Tibial artery (tissue), 4 donors: ENCODE data around the gene RPH3AL.
A peak's percentile ranks its signal among the peaks of the same experiment; 100 is the strongest.
"Not testable (repeated sequence)": the region's sequence is repeated elsewhere in the genome, so short reads cannot be mapped to it uniquely, and the experiment has no call there.

Experiments
- DNase-seq, 2 donors: peaks; one replicate each; pipeline ENCODE4 v3.0.0-alpha.2; 2019
- H3K27ac ChIP-seq, 2 donors: fragments of 200-600 bp; sonication (generic) in 1 of 2; 1 replicate in 1 of 2; 2 replicates in 1 of 2; pipeline ENCODE4 v1.5.1; 2018 to 2019; ENCODE audit warnings: mild to moderate bottlenecking in 1 of 2
- H3K27me3 ChIP-seq, 2 donors: fragments of 200-600 bp; sonication (generic) in 1 of 2; one replicate each; pipeline versions ENCODE4 v1.5.1 to v1.6.0; 2016 to 2019
- H3K36me3 ChIP-seq, 3 donors: fragments of 200-600 bp; sonication (generic) in 2 of 3; one replicate each; pipeline ENCODE4 v1.5.1; 2016 to 2019; ENCODE audit warnings: mild to moderate bottlenecking in 2 of 3
- H3K4me1 ChIP-seq, 4 donors: fragments of 200-600 bp; sonication (generic) in 2 of 4; 1 replicate in 3 of 4; 2 replicates in 1 of 4; pipeline ENCODE4 v1.5.1; 2016 to 2019
- H3K4me3 ChIP-seq, 2 donors: fragments of 200-600 bp; sonication (generic) in 1 of 2; 1 replicate in 1 of 2; 2 replicates in 1 of 2; pipeline ENCODE4 v1.5.1; 2018 to 2019; ENCODE audit warnings: mild to moderate bottlenecking in 2 of 2
- H3K9me3 ChIP-seq, 3 donors: fragments of 200-600 bp; sonication (generic) in 1 of 3; one replicate each; pipeline ENCODE4 v1.5.1; 2016 to 2019
- intact Hi-C: fragments of 100-400 bp; cut with DNase I; formaldehyde crosslinking; loops from one replicate; pipeline ENCODE4 v1.15.0; 2023; ENCODE audit warnings: low total_unique reads
- TF ChIP-seq, protein P1 (sequence below), 2 experiments: fragments of 200-600 bp in 1 of 2; fragments of 450-650 bp in 1 of 2; IDR thresholded peaks; one replicate each; pipeline ENCODE4 v1.5.1; 2017 to 2019; ENCODE audit warnings: antibody characterized with exemption in 2 of 2, mild to moderate bottlenecking in 1 of 2, moderate library complexity in 1 of 2

The RPH3AL gene

DNA sequence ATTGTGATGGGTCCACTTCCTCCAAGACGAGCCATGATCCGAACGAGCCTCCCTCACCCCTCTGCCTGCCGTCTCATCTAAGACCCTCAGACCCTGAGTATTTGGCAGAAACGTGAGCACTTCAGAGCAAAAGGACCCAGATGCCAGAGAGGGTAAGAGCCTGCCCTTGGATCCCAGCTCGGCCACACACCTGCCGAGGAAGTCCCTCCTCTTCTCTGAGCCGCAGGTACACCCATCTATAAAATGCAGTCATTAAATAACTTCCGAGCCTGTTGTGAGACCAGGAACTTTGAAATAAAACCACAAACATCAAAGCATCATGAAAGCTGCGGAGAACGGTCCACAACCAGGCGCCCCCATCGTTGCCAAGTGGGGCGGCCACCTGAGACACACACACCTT, 106.4 kb downstream of the RPH3AL start:
- peak in 1 of 2 donors; percentile 6 for DNase-seq
- no peaks in the 10 kb centered on the region for H3K36me3 ChIP-seq
- intact Hi-C loops: no loop called here
- H3K27ac ChIP-seq: no peak overlapping the region
- no peaks in the 10 kb centered on the region for H3K9me3 ChIP-seq
- H3K4me1 ChIP-seq: no peaks in the 10 kb centered on the region
- no peak overlapping the region for H3K4me3 ChIP-seq
- TF ChIP-seq, protein P1, sequence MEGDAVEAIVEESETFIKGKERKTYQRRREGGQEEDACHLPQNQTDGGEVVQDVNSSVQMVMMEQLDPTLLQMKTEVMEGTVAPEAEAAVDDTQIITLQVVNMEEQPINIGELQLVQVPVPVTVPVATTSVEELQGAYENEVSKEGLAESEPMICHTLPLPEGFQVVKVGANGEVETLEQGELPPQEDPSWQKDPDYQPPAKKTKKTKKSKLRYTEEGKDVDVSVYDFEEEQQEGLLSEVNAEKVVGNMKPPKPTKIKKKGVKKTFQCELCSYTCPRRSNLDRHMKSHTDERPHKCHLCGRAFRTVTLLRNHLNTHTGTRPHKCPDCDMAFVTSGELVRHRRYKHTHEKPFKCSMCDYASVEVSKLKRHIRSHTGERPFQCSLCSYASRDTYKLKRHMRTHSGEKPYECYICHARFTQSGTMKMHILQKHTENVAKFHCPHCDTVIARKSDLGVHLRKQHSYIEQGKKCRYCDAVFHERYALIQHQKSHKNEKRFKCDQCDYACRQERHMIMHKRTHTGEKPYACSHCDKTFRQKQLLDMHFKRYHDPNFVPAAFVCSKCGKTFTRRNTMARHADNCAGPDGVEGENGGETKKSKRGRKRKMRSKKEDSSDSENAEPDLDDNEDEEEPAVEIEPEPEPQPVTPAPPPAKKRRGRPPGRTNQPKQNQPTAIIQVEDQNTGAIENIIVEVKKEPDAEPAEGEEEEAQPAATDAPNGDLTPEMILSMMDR (IDR thresholded peaks at IDR 0.05): no peak
- H3K27me3 ChIP-seq: peaks cover 0 to 15% of the 10 kb centered on the region in 2 donors

DNA sequence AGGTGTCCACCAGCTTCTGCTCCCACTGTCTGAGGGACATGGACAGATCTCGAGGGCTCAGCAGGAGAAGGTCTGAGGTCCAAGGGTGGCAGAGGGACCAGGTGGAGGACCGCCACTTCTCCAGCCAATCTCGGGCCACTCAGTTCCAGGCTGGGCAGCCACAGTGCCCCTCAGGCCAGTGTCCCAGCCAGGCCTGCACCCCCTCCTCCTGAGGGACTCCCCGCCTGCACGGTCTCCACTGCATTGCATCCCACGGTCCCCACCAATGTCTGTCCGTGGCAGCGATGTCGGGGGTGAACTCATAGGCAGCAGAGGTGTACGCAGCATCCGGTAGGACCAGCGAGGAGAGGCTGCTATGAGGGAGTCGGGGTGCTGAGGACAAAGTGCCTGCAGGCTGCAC, 107.0 kb downstream of the RPH3AL start:
- Histone ChIP-seq H3K9me3 (no peaks in the 10 kb centered on the region), H3K4me1 (no peaks in the 10 kb centered on the region), H3K27me3 (peaks cover 0 to 15% of the 10 kb centered on the region in 2 donors), H3K36me3 (no peaks in the 10 kb centered on the region), H3K4me3 (no peak overlapping the region), H3K27ac (no peak overlapping the region)
- DNase-seq: peak in 1 of 2 donors; percentile 16
- intact Hi-C loops: no loop called here
- TF ChIP-seq, protein P1 (IDR thresholded peaks at IDR 0.05): no peak

DNA sequence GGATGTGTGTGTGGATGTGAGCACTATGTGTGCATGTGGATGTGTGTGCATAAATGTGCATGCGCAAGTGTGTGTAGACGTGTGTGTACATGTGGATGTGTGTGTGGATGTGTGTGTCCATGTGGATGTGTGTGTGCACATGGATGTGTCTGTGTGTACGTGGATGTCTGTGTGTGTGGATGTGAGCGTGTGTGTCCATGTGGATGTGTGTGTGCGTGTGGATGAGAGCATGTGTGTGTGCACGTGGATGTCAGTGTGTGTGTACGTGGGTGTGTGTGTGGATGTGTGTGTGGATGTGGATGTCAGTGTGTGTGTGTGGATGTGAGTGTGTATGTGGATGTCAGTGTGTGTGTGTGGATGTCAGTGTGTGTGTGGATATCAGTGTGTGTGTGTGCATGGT, 107.6 kb downstream of the RPH3AL start:
- Histone ChIP-seq H3K27me3 (peaks cover 0 to 15% of the 10 kb centered on the region in 2 donors), H3K36me3 (no peaks in the 10 kb centered on the region), H3K4me3 (no peak overlapping the region), H3K4me1 (no peaks in the 10 kb centered on the region), H3K27ac (no peak overlapping the region), H3K9me3 (no peaks in the 10 kb centered on the region)
- peak in 1 of 2 donors; percentile 3 for DNase-seq
- intact Hi-C loops: no loop called here
- TF ChIP-seq, protein P1 (IDR thresholded peaks at IDR 0.05): no peak

DNA sequence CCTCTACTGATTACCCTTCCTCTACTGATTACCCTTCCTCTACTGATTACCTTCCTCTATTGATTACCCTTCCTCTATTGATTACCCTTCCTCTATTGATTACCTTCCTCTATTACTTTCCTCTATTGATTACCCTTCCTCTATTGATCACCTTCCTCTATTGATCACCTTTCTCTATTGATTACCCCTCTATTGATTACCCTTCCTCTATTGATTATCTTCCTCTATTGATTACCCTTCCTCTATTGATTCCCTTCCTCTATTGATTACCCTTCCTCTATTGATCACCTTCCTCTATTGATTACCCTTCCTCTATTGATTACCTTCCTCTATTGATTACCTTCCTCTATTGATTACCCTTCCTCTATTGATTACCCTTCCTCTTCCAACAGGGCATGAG, 108.7 kb downstream of the RPH3AL start:
- H3K9me3 ChIP-seq, H3K27ac ChIP-seq, DNase-seq, intact Hi-C loops, H3K36me3 ChIP-seq, H3K4me3 ChIP-seq, H3K4me1 ChIP-seq: not testable (repeated sequence)
- peaks cover 0 to 13% of the 10 kb centered on the region in 2 donors for H3K27me3 ChIP-seq

DNA sequence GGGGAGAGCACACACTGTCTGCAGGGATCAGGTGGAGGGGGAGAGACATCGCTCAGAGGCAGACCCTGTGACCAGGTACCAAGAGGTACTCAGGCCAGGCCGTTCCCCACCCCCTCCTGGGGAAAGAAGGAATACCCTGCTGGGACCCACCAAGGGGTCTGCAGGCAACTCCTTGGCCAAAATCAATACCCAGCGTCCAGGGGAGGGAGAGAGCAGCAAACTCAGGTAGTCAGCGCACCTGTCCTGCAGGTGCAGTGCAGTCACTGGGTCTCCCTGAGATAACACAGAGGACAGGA, 113.7 kb downstream of the RPH3AL start:
- TF ChIP-seq, protein P1 (IDR thresholded peaks at IDR 0.05): no peak
- Histone ChIP-seq H3K4me3 (no peak overlapping the region), H3K36me3 (no peaks in the 10 kb centered on the region), H3K9me3 (no peaks in the 10 kb centered on the region), H3K4me1 (no peaks in the 10 kb centered on the region), H3K27me3 (peaks cover 0 to 4% of the 10 kb centered on the region in 2 donors), H3K27ac (no peak overlapping the region)
- intact Hi-C loops: no loop called here
- DNase-seq: peak in 1 of 2 donors; percentile 3

DNA sequence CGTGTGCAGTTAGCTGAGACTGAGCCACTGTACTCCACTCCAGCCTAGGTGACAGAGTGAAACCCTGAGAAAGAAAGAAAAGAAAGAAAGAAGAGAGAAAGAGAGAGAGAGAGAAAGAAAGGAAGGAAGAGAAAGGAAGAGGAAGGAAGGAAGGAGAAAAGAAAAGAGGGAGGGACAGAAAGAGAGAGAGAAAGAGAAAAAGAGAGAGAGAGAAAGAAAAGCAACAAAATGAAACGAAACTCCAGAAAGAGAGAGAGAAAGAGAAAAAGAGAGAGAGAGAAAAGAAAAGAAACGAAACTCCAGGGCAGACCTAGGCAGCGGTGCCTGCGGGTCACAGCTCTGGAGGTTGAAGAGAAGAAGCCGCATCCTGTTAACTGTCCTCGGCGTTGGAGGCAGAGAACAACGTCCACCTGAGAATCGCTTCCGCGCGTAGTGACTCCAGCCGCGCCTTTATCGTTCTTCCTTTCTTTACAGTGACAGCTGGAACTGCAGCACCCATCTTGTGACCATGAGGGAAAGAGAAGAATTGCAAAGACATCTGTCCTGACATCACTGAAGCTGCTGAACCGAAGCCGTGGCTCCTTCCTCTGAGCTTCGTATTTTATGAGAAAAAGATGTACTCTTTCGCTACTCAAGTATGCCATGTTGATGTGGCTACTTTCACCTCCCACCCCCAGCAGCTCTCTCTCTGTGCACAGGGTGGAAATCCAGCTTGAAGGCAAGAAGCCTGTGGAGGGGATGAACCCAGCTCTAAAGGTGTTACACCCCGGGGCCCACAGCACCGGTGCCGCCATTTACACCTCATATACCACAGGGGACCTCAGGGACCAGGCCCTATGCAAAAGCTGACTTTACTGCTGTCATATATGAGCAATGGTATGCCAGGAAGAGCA, 114.3 kb downstream of the RPH3AL start:
- peak in 1 of 2 donors; percentile 5 for DNase-seq
- H3K9me3 ChIP-seq: no peaks in the 10 kb centered on the region
- TF ChIP-seq, protein P1 (IDR thresholded peaks at IDR 0.05): no peak
- H3K4me1 ChIP-seq: no peaks in the 10 kb centered on the region
- no peak overlapping the region for H3K4me3 ChIP-seq
- intact Hi-C loops: no loop called here
- peaks cover 0 to 4% of the 10 kb centered on the region in 2 donors for H3K27me3 ChIP-seq
- no peaks in the 10 kb centered on the region for H3K36me3 ChIP-seq
- H3K27ac ChIP-seq: no peak overlapping the region
